Measurements from ENCODE around the gene AP4M1. TPM values are rescaled to one million over a fixed set of nuclear protein-coding genes. Genes with fewer than 3 reads are reported as not detected.

Gene AP4M1
- total and polyA plus RNA-seq, 10 of the 15 experiments (the other 5 are each of a cell fraction or from before 2014, with no cell fraction given) = 0.77 to 16.1 (median 13.0) TPM

- Histone ChIP-seq H3K4me2 (ENCODE audit: control insufficient read depth, insufficient read depth) (peak overlapping the region; percentile 77), H3K79me2 (ENCODE audit: control insufficient read depth, insufficient read depth, low read length) (peaks cover 7% of the 10 kb centered on the region), H3K27me3 (replicated peaks in 1 of 2; ENCODE audit: control insufficient read depth in 2 of 2, insufficient read depth in 2 of 2, low read length in 1 of 2) (no peaks in the 10 kb centered on the region), H2AFZ (ENCODE audit: control insufficient read depth, low read depth, low read length) (peak overlapping the region; percentile 93), H4K20me1 (ENCODE audit: control insufficient read depth, insufficient read depth) (no peaks in the 10 kb centered on the region), H3K36me3 (ENCODE audit: control insufficient read depth in 2 of 2, insufficient read depth in 2 of 2, low read length in 1 of 2) (no peaks in the 10 kb centered on the region; a peak in 1 of 4 replicates), H3K27ac (ENCODE audit: control insufficient read depth, insufficient read depth) (peak overlapping the region; percentile 91), H3K9ac (ENCODE audit: control insufficient read depth, insufficient read depth, low read length) (peak overlapping the region; percentile 85), H3K4me3 (peak overlapping the region; percentile 82), H3K4me1 (ENCODE audit: control insufficient read depth, insufficient read depth, low read length) (peaks cover 3% of the 10 kb centered on the region), H3K9me3 (replicated peaks; ENCODE audit: control insufficient read depth, insufficient read depth, low read length) (no peaks in the 10 kb centered on the region)
- ChIA-PET RAD21 (ENCODE audit: unreplicated experiment) (no interaction called here), CTCF (no interaction called here), SMC1A (ENCODE audit: uncharacterized antibody, unreplicated experiment) (no interaction called here), POLR2A (interaction anchor here (1.4 kb wide), 1 partner anchor 18 kb away, joined by 6 read pairs; no protein-coding TSS in a partner anchor)
- DNase-seq (ENCODE audit: low read depth, low spot score) (no peak), ATAC-seq (no peak), FAIRE-seq (no peak)
- 18% methylated on average over 18 of the region's 18 CpGs for WGBS (ENCODE audit: insufficient coverage, insufficient replicate concordance, low lambda C conversion rate, missing lambda C conversion rate)
- BruUV-seq (replicated peaks) = TSS peak; percentile 81
- intact Hi-C loops (cut with micrococcal nuclease; ENCODE audit: unreplicated experiment) = no loop called here
- TF ChIP-seq ETV6 (conservative IDR thresholded peaks at IDR 0.05 in 1 of 2, IDR thresholded peaks at IDR 0.05 in 1 of 2; ENCODE audit: borderline replicate concordance in 1 of 2, low read depth in 1 of 2) (0 out of 4 replicates have a peak, but pooled peaks of 1 of the 2 experiments have one; percentile 24), JUNB (IDR thresholded peaks at IDR 0.05) (no peak)
- in situ Hi-C loops (cut with MboI) = no loop called here
These were observed 17.1 kb downstream of the AP4M1 start for GRCh38 chr7:100118388-100119071.

GRCh38 chr7:100119072-100119969 is 17.9 kb downstream of the AP4M1 start, which contains the start of the genes CNPY4 and TAF6:
TSS of gene CNPY4 (plus strand) at chr7:100119634. CDS start at chr7:100119745, 111 bp downstream.
TSS of gene TAF6 (minus strand) at chr7:100119358. CDS start at chr7:100114209, 5,149 bp downstream.
- peaks cover 3% of the 10 kb centered on the region for H3K4me1 ChIP-seq (ENCODE audit: control insufficient read depth, insufficient read depth, low read length)
- peak; percentile 80 for DNase-seq (ENCODE audit: low read depth, low spot score)
- H3K4me3 ChIP-seq = peak within 1 kb of the TSS; percentile 82
- ChIA-PET CTCF (interaction anchor here (0.8 to 1.8 kb wide), 2 partner anchors 10 to 13 kb away, joined by 4 read pairs; no protein-coding TSS in a partner anchor), SMC1A (ENCODE audit: uncharacterized antibody, unreplicated experiment) (interaction anchor here (1.4 to 1.5 kb wide), 2 partner anchors 11 to 17 kb away, joined by 3 to 4 read pairs; no protein-coding TSS in a partner anchor), RAD21 (ENCODE audit: unreplicated experiment) (no interaction called here), POLR2A (interaction anchor here (0.5 to 1.6 kb wide), 6 partner anchors 10 to 200 kb away, joined by 3 to 5 read pairs (median 4); partner anchors contain the start of genes MCM7 and TRIM4)
- H2AFZ ChIP-seq (ENCODE audit: control insufficient read depth, low read depth, low read length) = peak within 1 kb of the TSS; percentile 93
- H3K9me3 ChIP-seq (replicated peaks; ENCODE audit: control insufficient read depth, insufficient read depth, low read length) = no peaks in the 10 kb centered on the region
- in situ Hi-C loops (cut with MboI) (no loop called here), intact Hi-C loops (cut with micrococcal nuclease; ENCODE audit: unreplicated experiment) (no loop called here)
- BruUV-seq (replicated peaks) = no TSS peak
- peak within 1 kb of the TSS; percentile 85 for H3K9ac ChIP-seq (ENCODE audit: control insufficient read depth, insufficient read depth, low read length)
- H3K4me2 ChIP-seq (ENCODE audit: control insufficient read depth, insufficient read depth) = peak within 1 kb of the TSS; percentile 77
- peak within 1 kb of the TSS; percentile 91 for H3K27ac ChIP-seq (ENCODE audit: control insufficient read depth, insufficient read depth)
- FAIRE-seq = peak; percentile 91
- H3K27me3 ChIP-seq (replicated peaks in 1 of 2; ENCODE audit: control insufficient read depth in 2 of 2, insufficient read depth in 2 of 2, low read length in 1 of 2) = no peaks in the 10 kb centered on the region
- no peaks in the 10 kb centered on the region; a peak in 1 of 4 replicates for H3K36me3 ChIP-seq (ENCODE audit: control insufficient read depth in 2 of 2, insufficient read depth in 2 of 2, low read length in 1 of 2)
- H4K20me1 ChIP-seq (ENCODE audit: control insufficient read depth, insufficient read depth) = no peaks in the 10 kb centered on the region
- ATAC-seq = peak; percentile 94
- WGBS (ENCODE audit: insufficient coverage, insufficient replicate concordance, low lambda C conversion rate, missing lambda C conversion rate) = under 1% methylated on average over 49 of the region's 49 CpGs
- H3K79me2 ChIP-seq (ENCODE audit: control insufficient read depth, insufficient read depth, low read length) = peaks cover 7% of the 10 kb centered on the region
- TF ChIP-seq JUND (IDR thresholded peaks at IDR 0.05; ENCODE audit: low read depth, low read length) (no peak), POLR2AphosphoS5 (IDR thresholded peaks at IDR 0.05; ENCODE audit: low read length) (peak; percentile 73; the same call in 1 of the 2 replicates), POLR2A (IDR thresholded peaks at IDR 0.05; ENCODE audit: low read depth, low read length) (peak; percentile 86), POLR2AphosphoS2 (IDR thresholded peaks at IDR 0.05; ENCODE audit: low read depth, low read length) (no peak; the same call in 1 of the 2 replicates), HDAC6 (IDR thresholded peaks at IDR 0.05; ENCODE audit: unreplicated experiment) (no peak), NFXL1 (IDR thresholded peaks at IDR 0.05; ENCODE audit: borderline replicate concordance) (no peak), TARDBP (IDR thresholded peaks at IDR 0.05; ENCODE audit: borderline replicate concordance) (no peak), MEF2A (IDR thresholded peaks at IDR 0.05; ENCODE audit: insufficient read depth, low read depth, low read length) (no peak), USF1 (IDR thresholded peaks at IDR 0.05; ENCODE audit: borderline replicate concordance, extremely low read length, insufficient read depth, low read depth, low read length) (no peak), NR2C1 (IDR thresholded peaks at IDR 0.05) (no peak)
